OCI-LY3 (cell line): ENCODE data around the gene MARCHF3.

Experiments used
- H2AFZ ChIP-seq: fragments of 200-600, 300-600 bp; shearing (Covaris generic); 2 replicates; pipeline ENCODE4 v1.6.0; 2014; ENCODE audit warnings: antibody characterized with exemption, low read depth, low read length
- H3K27ac ChIP-seq: fragments of 200-600, 300-600 bp; sonication (generic); 2 replicates; pipeline ENCODE4 v1.5.1; 2014; ENCODE audit warnings: mild to moderate bottlenecking, low read length, moderate library complexity, mixed read lengths
- H3K27me3 ChIP-seq: fragments of 200-600, 300-600 bp; sonication (generic); 2 replicates; pipeline ENCODE4 v1.6.1; 2014; ENCODE audit warnings: low read depth, low read length, mixed read lengths
- H3K36me3 ChIP-seq: fragments of 200-600, 300-600 bp; sonication (generic); replicated peaks from 2 replicates; pipeline ENCODE3; 2014; ENCODE audit warnings: low read depth, low read length, mixed read lengths
- H3K4me1 ChIP-seq: fragments of 300-600, 200-600 bp; sonication (generic); 2 replicates; pipeline ENCODE4 v1.6.1; 2014; ENCODE audit warnings: low read length, mixed read lengths
- H3K4me2 ChIP-seq: fragments of 200-600, 300-600 bp; sonication (generic); 2 replicates; pipeline ENCODE4 v1.6.1; 2014; ENCODE audit warnings: low read length, mixed read lengths
- H3K4me3 ChIP-seq: fragments of 300-600, 200-600 bp; sonication (generic); 2 replicates; pipeline ENCODE4 v1.5.1; 2014; ENCODE audit warnings: antibody characterized with exemption, mild to moderate bottlenecking, low read length, moderate library complexity
- H3K79me2 ChIP-seq: fragments of 300-600, 200-600 bp; shearing (Covaris generic); 2 replicates; pipeline ENCODE4 v1.6.1; 2014; ENCODE audit warnings: mild to moderate bottlenecking, low read length, mixed read lengths
- H3K9ac ChIP-seq: fragments of 300-600, 200-600 bp; shearing (Covaris generic); 2 replicates; pipeline ENCODE4 v1.6.0; 2014; ENCODE audit warnings: mild to moderate bottlenecking, low read length, moderate library complexity
- H3K9me3 ChIP-seq: fragments of 200-600, 300-600 bp; shearing (Covaris generic); 2 replicates; pipeline ENCODE4 v1.6.1; 2014; ENCODE audit warnings: low read length, mixed read lengths; ENCODE audit not compliant: insufficient read depth
- H4K20me1 ChIP-seq: fragments of 200-600, 300-600 bp; sonication (generic); 2 replicates; pipeline ENCODE4 v1.6.1; 2016; ENCODE audit warnings: low read length, mixed read lengths; ENCODE audit not compliant: insufficient read depth
- EZH2phosphoT487 ChIP-seq: fragments of 200-600 bp; shearing (Covaris generic); IDR thresholded peaks from 2 replicates; pipeline ENCODE4 v1.6.1; 2018; ENCODE audit warnings: antibody characterized with exemption, mixed run types, low read depth
- TF ChIP-seq, protein P1 (sequence below): fragments of 200-600, 300-600 bp; sonication (generic); IDR thresholded peaks from 2 replicates; pipeline ENCODE4 v1.5.1; 2014; ENCODE audit warnings: antibody characterized with exemption, low read length, low read depth

MARCHF3 gene

DNA sequence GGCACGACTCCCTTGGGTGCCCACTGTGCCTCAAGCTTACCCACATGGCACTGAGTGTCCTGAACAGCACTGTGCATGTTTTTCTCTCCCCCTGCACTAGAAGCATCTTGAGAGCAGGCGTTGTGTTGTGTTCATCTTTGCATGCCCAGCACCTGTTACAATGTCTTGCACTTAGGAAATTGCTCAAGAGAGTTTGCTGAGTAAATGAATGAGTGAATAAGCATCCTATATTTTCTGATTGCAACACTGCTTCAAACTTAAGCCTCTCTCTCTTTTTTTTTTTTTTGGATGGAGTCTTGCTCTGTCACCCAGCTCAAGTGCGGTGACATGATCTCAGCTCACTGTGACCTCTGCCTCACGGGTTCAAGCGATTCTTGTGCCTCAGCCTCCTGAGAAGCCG, 158.9 kb downstream of the MARCHF3 start:
- no peak overlapping the region for H3K27ac ChIP-seq
- H3K36me3 ChIP-seq, result no peaks in the 10 kb centered on the region
- H4K20me1 ChIP-seq, result no peaks in the 10 kb centered on the region
- H3K4me1 ChIP-seq, result no peaks in the 10 kb centered on the region
- no peak overlapping the region for H3K4me2 ChIP-seq
- no peak for TF ChIP-seq EZH2phosphoT487
- TF ChIP-seq, protein P1, sequence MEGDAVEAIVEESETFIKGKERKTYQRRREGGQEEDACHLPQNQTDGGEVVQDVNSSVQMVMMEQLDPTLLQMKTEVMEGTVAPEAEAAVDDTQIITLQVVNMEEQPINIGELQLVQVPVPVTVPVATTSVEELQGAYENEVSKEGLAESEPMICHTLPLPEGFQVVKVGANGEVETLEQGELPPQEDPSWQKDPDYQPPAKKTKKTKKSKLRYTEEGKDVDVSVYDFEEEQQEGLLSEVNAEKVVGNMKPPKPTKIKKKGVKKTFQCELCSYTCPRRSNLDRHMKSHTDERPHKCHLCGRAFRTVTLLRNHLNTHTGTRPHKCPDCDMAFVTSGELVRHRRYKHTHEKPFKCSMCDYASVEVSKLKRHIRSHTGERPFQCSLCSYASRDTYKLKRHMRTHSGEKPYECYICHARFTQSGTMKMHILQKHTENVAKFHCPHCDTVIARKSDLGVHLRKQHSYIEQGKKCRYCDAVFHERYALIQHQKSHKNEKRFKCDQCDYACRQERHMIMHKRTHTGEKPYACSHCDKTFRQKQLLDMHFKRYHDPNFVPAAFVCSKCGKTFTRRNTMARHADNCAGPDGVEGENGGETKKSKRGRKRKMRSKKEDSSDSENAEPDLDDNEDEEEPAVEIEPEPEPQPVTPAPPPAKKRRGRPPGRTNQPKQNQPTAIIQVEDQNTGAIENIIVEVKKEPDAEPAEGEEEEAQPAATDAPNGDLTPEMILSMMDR, result no peak
- no peaks in the 10 kb centered on the region for H3K27me3 ChIP-seq
- H3K9ac ChIP-seq, result no peak overlapping the region
- no peaks in the 10 kb centered on the region for H3K9me3 ChIP-seq
- H2AFZ ChIP-seq, result no peak overlapping the region
- no peak overlapping the region for H3K4me3 ChIP-seq
- no peaks in the 10 kb centered on the region for H3K79me2 ChIP-seq

DNA sequence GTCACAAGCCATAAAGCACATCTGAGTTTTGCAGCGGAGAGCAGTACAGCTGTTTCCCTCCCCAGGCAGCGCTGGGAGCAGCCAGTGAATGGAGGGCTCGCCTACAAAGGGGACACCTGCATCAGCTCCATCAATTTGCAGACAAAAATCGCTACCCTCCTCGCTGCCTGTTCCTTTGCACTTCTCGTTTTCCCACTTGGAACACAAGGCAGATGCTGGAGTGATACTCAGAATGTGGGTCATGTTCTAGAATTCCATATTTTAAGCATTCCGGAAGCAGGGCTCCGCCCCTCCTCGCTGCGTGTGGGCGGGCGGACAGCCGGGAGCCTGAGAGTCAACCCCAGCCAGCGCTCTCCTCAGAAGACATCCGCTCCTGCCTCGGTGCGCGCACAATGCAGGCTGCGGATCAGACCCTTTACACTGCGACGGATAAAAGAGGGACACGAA, 161.3 kb downstream of the MARCHF3 start:
- H3K4me3 ChIP-seq, result no peak overlapping the region
- H3K9ac ChIP-seq, result no peak overlapping the region
- H3K4me2 ChIP-seq, result no peak overlapping the region

DNA sequence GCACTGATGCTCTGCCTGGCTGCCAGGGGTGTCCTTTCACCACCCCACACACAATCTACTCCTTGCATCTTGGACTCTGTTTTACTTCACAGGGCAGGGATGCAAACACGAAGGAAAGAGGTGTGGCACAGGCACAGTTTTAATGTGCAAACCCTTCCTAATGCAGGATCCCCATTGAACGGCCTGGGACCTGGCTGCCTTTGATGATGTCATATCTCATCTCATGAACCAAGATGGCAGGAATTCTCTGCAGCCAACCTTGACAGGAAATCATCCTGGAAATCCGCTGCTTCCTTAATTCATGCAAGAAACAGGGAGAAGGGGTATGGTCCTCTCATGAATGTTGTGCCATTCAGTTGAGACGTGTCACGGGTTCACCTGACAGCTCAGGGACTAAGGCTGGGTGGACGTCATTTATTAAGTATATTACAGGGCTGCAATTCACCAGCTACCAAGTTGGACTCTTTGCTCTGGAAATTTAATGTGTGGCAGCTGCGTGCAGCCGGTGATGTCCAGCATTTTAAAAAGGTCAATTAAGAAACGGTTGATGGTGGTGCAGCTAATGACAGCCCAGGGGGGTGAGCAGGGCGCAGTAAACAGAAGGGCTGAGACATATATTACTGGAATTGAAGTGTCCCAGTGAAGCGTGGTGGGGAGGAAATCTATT, 161.9 kb downstream of the MARCHF3 start:
- no peaks in the 10 kb centered on the region for H3K27me3 ChIP-seq
- no peaks in the 10 kb centered on the region for H4K20me1 ChIP-seq
- H3K27ac ChIP-seq, result no peak overlapping the region
- H3K9me3 ChIP-seq, result no peaks in the 10 kb centered on the region
- no peak overlapping the region for H3K4me2 ChIP-seq
- no peaks in the 10 kb centered on the region for H3K36me3 ChIP-seq
- H2AFZ ChIP-seq, result no peak overlapping the region
- no peaks in the 10 kb centered on the region for H3K4me1 ChIP-seq
- no peaks in the 10 kb centered on the region for H3K79me2 ChIP-seq
- no peak overlapping the region for H3K9ac ChIP-seq
- H3K4me3 ChIP-seq, result no peak overlapping the region
- TF ChIP-seq, protein P1, result no peak
- no peak for TF ChIP-seq EZH2phosphoT487

More for the DNA sequence above, 161.3 kb downstream of the MARCHF3 start:
- no peak overlapping the region for H3K27ac ChIP-seq
- H3K27me3 ChIP-seq, result no peaks in the 10 kb centered on the region
- no peak overlapping the region for H2AFZ ChIP-seq
- TF ChIP-seq, protein P1, result no peak
- no peak for TF ChIP-seq EZH2phosphoT487
- no peaks in the 10 kb centered on the region for H3K79me2 ChIP-seq
- no peaks in the 10 kb centered on the region for H3K36me3 ChIP-seq
- no peaks in the 10 kb centered on the region for H4K20me1 ChIP-seq
- no peaks in the 10 kb centered on the region for H3K4me1 ChIP-seq
- no peaks in the 10 kb centered on the region for H3K9me3 ChIP-seq

DNA sequence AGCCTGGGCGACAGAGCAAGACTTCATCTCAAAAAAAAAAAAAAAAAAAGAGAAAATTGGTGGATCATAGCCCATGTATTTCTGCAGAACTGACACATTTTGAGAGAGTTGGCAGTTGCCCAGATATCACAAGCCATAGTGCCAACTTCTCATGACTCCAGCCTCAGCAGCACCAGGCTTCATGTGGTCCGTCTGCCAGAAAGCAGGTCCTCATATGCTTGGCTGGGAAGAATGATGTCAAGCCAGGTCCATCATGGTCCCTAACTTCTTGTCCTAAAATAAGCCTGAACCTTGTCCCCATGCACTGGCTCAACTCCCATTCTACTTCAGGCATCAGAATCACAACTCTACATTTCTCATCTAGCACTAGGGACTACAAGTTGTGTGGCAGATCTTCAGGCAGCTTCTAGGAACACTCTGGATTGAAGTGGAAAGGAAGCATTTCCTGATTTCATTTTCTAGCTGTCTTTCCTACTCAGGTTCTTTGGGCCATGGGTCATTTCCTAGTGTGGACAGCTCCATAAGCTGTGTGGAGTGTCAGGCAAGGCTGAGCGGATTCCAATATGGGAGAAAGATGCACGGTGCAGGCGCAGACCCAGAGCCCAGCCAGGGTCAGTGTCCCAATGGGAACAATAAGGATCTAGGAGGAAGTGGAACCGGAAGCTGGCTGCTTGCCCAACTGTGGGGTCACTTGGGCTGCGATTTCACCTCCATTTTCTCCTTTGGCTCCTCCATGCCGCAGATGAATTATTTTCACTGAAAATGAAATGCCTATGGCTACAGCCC, 163.3 kb downstream of the MARCHF3 start:
- Histone ChIP-seq H3K9ac (no peak overlapping the region), H3K36me3 (no peaks in the 10 kb centered on the region), H3K4me2 (no peak overlapping the region), H3K79me2 (no peaks in the 10 kb centered on the region), H3K9me3 (no peaks in the 10 kb centered on the region), H3K4me3 (no peak overlapping the region), H4K20me1 (no peaks in the 10 kb centered on the region), H2AFZ (no peak overlapping the region), H3K4me1 (no peaks in the 10 kb centered on the region), H3K27me3 (no peaks in the 10 kb centered on the region), H3K27ac (no peak overlapping the region)
- TF ChIP-seq, protein P1, result no peak
- no peak for TF ChIP-seq EZH2phosphoT487
